Left lung (tissue), 10 donors: ENCODE results near the gene DCTPP1. TPM values are rescaled to one million over a fixed set of nuclear protein-coding genes. Genes with fewer than 3 reads are reported as not detected.

ENCODE experiments used
- ATAC-seq: fragments of 200-7000 bp; cut with Tn5 transposase; one replicate; pipeline ENCODE4 v1.9.1; 2020; ENCODE audit warnings: moderate library complexity
- DNase-seq, 4 donors: peaks; one replicate each; pipeline ENCODE4 v3.0.0-alpha.2; 2013 to 2020
- H3K27ac ChIP-seq, 2 donors: fragments of 200-600 bp; sonication (generic) in 1 of 2; one replicate each; pipeline versions ENCODE4 v1.5.0 to v1.8.0; 2020 to 2021
- H3K27me3 ChIP-seq, 2 donors: fragments of 200-600 bp; sonication (generic) in 1 of 2; one replicate each; pipeline versions ENCODE4 v1.5.0 to v1.8.0; 2020 to 2021
- H3K36me3 ChIP-seq, 2 donors: fragments of 200-600 bp; sonication (generic) in 1 of 2; one replicate each; pipeline versions ENCODE4 v1.5.0 to v1.8.0; 2020 to 2021
- H3K4me1 ChIP-seq, 2 donors: fragments of 200-600 bp; one replicate each; pipeline ENCODE4 v1.8.0; 2021
- H3K4me3 ChIP-seq, 2 donors: fragments of 200-600 bp; sonication (generic) in 1 of 2; one replicate each; pipeline versions ENCODE4 v1.5.0 to v1.8.0; 2020 to 2021; ENCODE audit warnings: mild to moderate bottlenecking in 1 of 2
- H3K9me3 ChIP-seq, 2 donors: fragments of 200-600 bp; sonication (generic) in 1 of 2; one replicate each; pipeline versions ENCODE4 v1.5.0 to v1.8.0; 2020 to 2021
- intact Hi-C, 2 donors: fragments of 100-400 bp; cut with DNase I; formaldehyde crosslinking; loops; one replicate each; pipeline versions ENCODE4 v1.11.2 to v1.14.2; 2022
- polyA plus RNA-seq, 6 donors: library from polyadenylated mRNA; unstranded; fragments of 120-200 nt; gene quantifications; one replicate each; pipeline ENCODE4 v1.2.1, GENCODE V29; 2013; ENCODE audit not compliant: insufficient read length in 6 of 6
- total RNA-seq, 2 donors: library from RNA; stranded (reverse); fragmentation: NEBNext Ultra II Directional; extraction: Animal tissue kit (Norgen Biotek cat#: 25700); gene quantifications; one replicate each; pipeline ENCODE4 v1.2.1, GENCODE V29; 2021
- TF ChIP-seq, protein P1 (sequence below), 2 donors: fragments of 200-600 bp; sonication (generic) in 1 of 2; IDR thresholded peaks; one replicate each; pipeline versions ENCODE4 v1.5.0 to v1.8.0; 2021; ENCODE audit warnings: antibody characterized with exemption in 2 of 2
- donor health status: DM: no; HTN: yes; CAD: no.
- donor health status: DM: no; HTN: no; CAD: no.

DCTPP1 gene
- total and polyA plus RNA-seq, 8 donors = 26.2 to 49.3 (median 37.0) TPM

DNA sequence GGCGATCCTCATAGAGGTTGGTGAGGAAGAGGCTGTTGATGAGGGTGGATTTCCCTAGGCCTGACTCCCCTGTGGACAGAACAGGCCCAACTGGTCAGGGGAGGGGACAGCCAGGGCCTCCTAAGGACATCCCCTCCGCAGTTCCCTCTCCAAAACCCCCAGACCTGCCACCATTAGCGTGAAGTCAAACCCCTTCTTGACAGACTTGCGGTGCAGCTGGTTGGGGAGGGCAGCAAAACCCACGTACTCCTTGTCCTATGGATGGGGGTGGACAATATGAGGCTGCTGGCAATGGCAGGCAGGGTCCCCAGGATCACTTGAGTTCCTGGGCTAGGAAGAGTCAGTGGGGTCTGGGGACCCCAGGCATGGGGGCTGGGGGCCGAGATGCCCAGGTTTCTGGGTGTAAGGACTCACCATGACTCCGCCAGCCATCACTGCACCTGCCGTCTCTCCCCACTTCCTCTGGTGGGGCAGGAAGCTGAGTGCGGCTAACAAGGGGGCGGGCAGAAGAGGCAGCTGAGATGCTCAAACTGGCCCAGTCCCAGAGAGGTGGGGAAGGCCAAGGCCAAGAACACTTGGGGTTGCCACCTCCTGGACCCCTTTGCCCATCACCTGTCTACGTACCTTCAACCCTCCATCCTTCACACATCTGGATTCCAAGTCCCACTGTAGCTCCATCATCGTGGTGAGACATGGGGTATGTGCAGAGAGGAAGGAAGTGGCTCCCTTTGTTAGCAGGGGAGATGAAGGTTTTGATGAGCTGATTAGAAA, 47.5 kb downstream of the DCTPP1 start, which contains the start of gene SEPTIN1:
Gene SEPTIN1, minus strand, starts transcription at position 451 of the 771 bp plus-strand sequence. Its CDS starts 19 bp downstream, at position 432.
- Histone ChIP-seq H3K27me3 (no peaks in the 10 kb centered on the region), H3K4me1 (peaks cover 2 to 27% of the 10 kb centered on the region in 2 donors), H3K9me3 (no peaks in the 10 kb centered on the region), H3K27ac (peak within 1 kb of the TSS in 1 of 2 donors; percentile 37), H3K4me3 (peak within 1 kb of the TSS in 1 of 2 donors; percentile 23), H3K36me3 (no peaks in the 10 kb centered on the region)
- TF ChIP-seq, protein P1, sequence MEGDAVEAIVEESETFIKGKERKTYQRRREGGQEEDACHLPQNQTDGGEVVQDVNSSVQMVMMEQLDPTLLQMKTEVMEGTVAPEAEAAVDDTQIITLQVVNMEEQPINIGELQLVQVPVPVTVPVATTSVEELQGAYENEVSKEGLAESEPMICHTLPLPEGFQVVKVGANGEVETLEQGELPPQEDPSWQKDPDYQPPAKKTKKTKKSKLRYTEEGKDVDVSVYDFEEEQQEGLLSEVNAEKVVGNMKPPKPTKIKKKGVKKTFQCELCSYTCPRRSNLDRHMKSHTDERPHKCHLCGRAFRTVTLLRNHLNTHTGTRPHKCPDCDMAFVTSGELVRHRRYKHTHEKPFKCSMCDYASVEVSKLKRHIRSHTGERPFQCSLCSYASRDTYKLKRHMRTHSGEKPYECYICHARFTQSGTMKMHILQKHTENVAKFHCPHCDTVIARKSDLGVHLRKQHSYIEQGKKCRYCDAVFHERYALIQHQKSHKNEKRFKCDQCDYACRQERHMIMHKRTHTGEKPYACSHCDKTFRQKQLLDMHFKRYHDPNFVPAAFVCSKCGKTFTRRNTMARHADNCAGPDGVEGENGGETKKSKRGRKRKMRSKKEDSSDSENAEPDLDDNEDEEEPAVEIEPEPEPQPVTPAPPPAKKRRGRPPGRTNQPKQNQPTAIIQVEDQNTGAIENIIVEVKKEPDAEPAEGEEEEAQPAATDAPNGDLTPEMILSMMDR (IDR thresholded peaks at IDR 0.05) = no peak
- DNase-seq (no peak), ATAC-seq (no peak)
- intact Hi-C loops = no loop called here

DNA sequence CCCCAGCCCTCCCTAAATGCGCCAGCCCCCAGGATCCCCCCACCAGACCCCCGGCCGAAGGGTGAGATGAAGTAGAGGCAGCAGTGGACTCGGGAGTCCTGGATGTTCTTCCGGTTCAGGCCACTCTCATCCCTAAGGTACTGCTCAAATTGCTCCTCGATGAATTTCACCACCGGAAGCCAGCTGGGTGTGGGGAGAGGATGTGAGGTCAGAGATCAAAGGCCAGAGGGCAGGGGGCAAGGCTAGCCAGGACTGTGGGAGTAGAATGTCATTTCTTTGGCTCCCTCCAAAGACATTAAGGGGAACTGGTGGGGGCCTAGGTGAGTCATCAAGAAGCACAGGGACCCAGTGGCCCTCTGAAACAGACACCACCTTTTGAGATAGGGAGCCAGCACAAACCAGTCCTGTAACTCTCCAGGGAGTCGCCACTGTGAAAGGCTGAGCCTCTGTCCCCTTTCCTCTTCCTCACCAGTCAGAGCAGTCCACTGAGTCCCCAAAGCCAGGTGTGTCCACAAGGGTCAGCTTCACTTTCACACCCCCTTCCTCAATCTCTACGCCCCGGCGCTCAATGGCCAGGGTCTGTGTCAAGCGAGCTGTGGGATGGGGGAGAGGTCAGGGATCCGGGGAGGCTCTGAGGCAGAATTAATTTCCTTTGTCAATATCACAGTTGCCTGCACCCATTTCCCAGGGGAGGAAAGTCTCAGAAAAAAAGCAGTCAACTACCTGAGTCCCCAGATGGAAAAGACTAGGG, 48.4 kb downstream of the DCTPP1 start:
- H3K4me1 ChIP-seq = peaks cover 4 to 33% of the 10 kb centered on the region in 2 donors
- TF ChIP-seq, protein P1 (IDR thresholded peaks at IDR 0.05) = no peak
- no peaks in the 10 kb centered on the region for H3K27me3 ChIP-seq
- intact Hi-C loops = no loop called here
- peak overlapping the region in 1 of 2 donors; percentile 37 for H3K27ac ChIP-seq
- DNase-seq (no peak), ATAC-seq (no peak)
- no peaks in the 10 kb centered on the region for H3K36me3 ChIP-seq
- H3K9me3 ChIP-seq = no peaks in the 10 kb centered on the region
- H3K4me3 ChIP-seq = peak overlapping the region in 1 of 2 donors; percentile 23

- Histone ChIP-seq H3K9me3 (no peaks in the 10 kb centered on the region), H3K4me1 (peaks cover 4 to 33% of the 10 kb centered on the region in 2 donors), H3K27me3 (no peaks in the 10 kb centered on the region), H3K4me3 (no peak overlapping the region), H3K27ac (no peak overlapping the region), H3K36me3 (no peaks in the 10 kb centered on the region)
- DNase-seq (no peak), ATAC-seq (no peak)
- TF ChIP-seq, protein P1 (IDR thresholded peaks at IDR 0.05) = no peak
- intact Hi-C loops = no loop called here
Observed at GRCh38 chr16:30380803-30381208, 49.0 kb downstream of the DCTPP1 start.

GRCh38 chr16:30380072-30380802, 49.6 kb downstream of the DCTPP1 start:
- Histone ChIP-seq H3K4me1 (peaks cover 4 to 33% of the 10 kb centered on the region in 2 donors), H3K36me3 (no peaks in the 10 kb centered on the region), H3K9me3 (no peaks in the 10 kb centered on the region), H3K4me3 (no peak overlapping the region), H3K27me3 (no peaks in the 10 kb centered on the region), H3K27ac (no peak overlapping the region)
- no peak for ATAC-seq
- no peak for DNase-seq
- TF ChIP-seq, protein P1 (IDR thresholded peaks at IDR 0.05) = no peak
- intact Hi-C loops = no loop called here
